ENCODE data around the gene TCHH.

DNA sequence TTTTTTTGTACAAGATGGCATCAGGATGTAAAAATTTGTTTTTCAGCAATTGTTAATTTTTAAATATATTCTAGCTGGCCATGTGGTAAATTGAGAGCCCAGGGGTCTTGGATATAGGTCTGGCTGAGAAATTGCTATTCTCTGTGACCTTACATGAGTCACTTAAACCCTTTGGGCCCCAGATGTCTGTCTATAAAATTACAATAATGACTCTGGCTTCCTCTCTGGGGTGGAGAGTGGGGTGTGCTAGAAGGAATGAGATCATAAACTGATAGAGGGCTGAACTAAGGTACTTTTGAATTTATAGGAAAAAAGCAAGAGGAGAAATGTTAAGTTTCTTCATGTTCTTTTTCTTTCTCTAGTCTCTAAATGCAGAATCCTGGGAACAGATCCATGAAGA is 12.4 kb upstream of the TCHH start:
- TF ChIP-seq CTCF (IDR thresholded peaks at IDR 0.05) (no peak), POLR2A (IDR thresholded peaks at IDR 0.05; ENCODE audit: low read depth) (no peak), POLR2AphosphoS5 (IDR thresholded peaks at IDR 0.05) (no peak), EP300 (IDR thresholded peaks at IDR 0.05) (no peak)
